Thyroid gland (tissue), 4 donors: ENCODE results near the gene NOS1AP. TPM values are rescaled to one million over a fixed set of nuclear protein-coding genes. Genes with fewer than 3 reads are reported as not detected.

Source experiments
- DNase-seq, 2 donors: peaks; one replicate each; pipeline ENCODE4 v3.0.0-alpha.2; 2019
- H3K27ac ChIP-seq, 3 donors: fragments of 200-600 bp; sonication (generic); 1 replicate in 2 of 3; 2 replicates in 1 of 3; pipeline ENCODE4 v1.5.1; 2016 to 2019; ENCODE audit warnings: mild to moderate bottlenecking in 1 of 3, moderate library complexity in 1 of 3
- H3K27me3 ChIP-seq: fragments of 200-600 bp; sonication (generic); one replicate; pipeline ENCODE4 v1.5.1; 2019
- H3K36me3 ChIP-seq, 2 donors: fragments of 200-600 bp; sonication (generic); one replicate each; pipeline ENCODE4 v1.5.1; 2016 to 2019
- H3K4me1 ChIP-seq, 2 donors: fragments of 200-600 bp; sonication (generic); one replicate each; pipeline ENCODE4 v1.5.1; 2017 to 2019
- H3K4me3 ChIP-seq, 3 donors: fragments of 200-600 bp; sonication (generic); replicated peaks in 1 of 3; 1 replicate in 2 of 3; 2 replicates in 1 of 3; pipeline ENCODE4 v1.5.1; 2016; ENCODE audit warnings: mild to moderate bottlenecking in 1 of 3
- H3K9me3 ChIP-seq: fragments of 200-600 bp; sonication (generic); one replicate; pipeline ENCODE4 v1.5.1; 2017
- POLR2A ChIP-seq, 2 donors: fragments of 450-650 bp; IDR thresholded peaks; one replicate each; pipeline ENCODE4 v1.6.1; 2017; ENCODE audit warnings: antibody characterized with exemption in 2 of 2, mild to moderate bottlenecking in 2 of 2, moderate library complexity in 1 of 2
- WGBS, 2 donors: methylation state at CpG; one replicate each; pipeline ENCODE4 v1.1.5; 2017; 5-methylcytosine and 5-hydroxymethylcytosine counted together
- intact Hi-C: fragments of 100-400 bp; cut with DNase I; formaldehyde crosslinking; loops from one replicate; pipeline ENCODE4 v1.15.1; 2023
- total RNA-seq, 4 donors: library from RNA; depleted of rRNA; stranded (reverse); fragments of >200 nt; gene quantifications; one replicate each; pipeline ENCODE4 v1.2.3, GENCODE V29; 2016
- TF ChIP-seq, protein P1 (sequence below), 6 experiments: fragments of 200-600 bp in 3 of 6; fragments of 450-650 bp in 3 of 6; sonication (generic) in 3 of 6; IDR thresholded peaks; one replicate each; pipeline ENCODE4 v1.5.1; 2016 to 2019; ENCODE audit warnings: antibody characterized with exemption in 6 of 6, mild to moderate bottlenecking in 2 of 6, inconsistent platforms in 1 of 6, moderate library complexity in 1 of 6

NOS1AP gene
- total RNA-seq, 4 donors from 2014 or later: 0.40 to 2.2 (median 0.54) TPM

DNA sequence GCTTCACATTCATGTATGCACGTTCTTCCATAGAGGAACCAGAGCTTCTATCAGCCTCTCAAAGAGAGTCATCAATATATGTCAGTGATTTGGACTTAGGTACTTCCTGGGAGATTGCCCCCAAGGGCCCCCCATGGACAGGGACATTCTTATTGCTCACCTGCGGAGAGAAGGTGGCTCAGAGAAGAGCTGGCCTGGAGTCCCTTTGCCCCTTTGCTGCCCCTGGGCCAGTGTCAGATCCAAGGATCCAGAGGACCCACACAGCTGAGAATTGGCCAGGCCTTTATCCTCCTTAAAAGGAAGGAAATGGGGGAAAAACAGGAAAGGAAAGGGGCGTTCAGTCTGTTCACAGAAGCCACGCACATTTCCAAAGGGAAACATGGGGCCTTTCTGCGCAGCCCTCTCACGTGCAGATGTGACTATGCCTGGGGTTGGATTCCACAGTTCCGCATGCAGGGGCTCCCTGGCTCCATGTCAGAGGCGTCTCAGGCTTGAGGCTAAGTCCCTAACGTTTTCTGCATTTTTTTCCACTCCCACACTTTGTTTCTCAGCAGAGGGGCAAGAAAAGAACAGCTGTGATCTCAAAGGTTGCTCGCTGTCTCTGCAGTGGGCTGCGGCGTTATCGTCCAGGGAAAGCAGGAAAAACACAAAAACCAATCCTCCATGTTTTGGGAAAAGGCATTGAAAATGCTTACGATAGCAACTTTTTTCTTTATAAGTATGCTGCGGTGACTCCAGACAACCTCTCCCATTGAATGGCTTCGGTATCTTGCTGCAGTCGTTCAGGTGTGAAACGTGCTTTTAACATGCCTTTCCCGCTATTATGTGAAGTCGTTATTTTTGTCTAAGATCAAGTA, 318.0 kb downstream of the NOS1AP start:
- intact Hi-C loops: no loop called here
- Histone ChIP-seq H3K4me3 (no peak overlapping the region), H3K27ac (no peak overlapping the region), H3K9me3 (no peaks in the 10 kb centered on the region), H3K27me3 (no peaks in the 10 kb centered on the region), H3K4me1 (no peaks in the 10 kb centered on the region), H3K36me3 (no peaks in the 10 kb centered on the region)
- WGBS, 2 donors: 58 to 62% methylated on average over 20 of the region's 20 CpGs
- TF ChIP-seq POLR2A (IDR thresholded peaks at IDR 0.05): no peak
- TF ChIP-seq, protein P1, sequence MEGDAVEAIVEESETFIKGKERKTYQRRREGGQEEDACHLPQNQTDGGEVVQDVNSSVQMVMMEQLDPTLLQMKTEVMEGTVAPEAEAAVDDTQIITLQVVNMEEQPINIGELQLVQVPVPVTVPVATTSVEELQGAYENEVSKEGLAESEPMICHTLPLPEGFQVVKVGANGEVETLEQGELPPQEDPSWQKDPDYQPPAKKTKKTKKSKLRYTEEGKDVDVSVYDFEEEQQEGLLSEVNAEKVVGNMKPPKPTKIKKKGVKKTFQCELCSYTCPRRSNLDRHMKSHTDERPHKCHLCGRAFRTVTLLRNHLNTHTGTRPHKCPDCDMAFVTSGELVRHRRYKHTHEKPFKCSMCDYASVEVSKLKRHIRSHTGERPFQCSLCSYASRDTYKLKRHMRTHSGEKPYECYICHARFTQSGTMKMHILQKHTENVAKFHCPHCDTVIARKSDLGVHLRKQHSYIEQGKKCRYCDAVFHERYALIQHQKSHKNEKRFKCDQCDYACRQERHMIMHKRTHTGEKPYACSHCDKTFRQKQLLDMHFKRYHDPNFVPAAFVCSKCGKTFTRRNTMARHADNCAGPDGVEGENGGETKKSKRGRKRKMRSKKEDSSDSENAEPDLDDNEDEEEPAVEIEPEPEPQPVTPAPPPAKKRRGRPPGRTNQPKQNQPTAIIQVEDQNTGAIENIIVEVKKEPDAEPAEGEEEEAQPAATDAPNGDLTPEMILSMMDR (IDR thresholded peaks at IDR 0.05): no peak
- no peak for DNase-seq

DNA sequence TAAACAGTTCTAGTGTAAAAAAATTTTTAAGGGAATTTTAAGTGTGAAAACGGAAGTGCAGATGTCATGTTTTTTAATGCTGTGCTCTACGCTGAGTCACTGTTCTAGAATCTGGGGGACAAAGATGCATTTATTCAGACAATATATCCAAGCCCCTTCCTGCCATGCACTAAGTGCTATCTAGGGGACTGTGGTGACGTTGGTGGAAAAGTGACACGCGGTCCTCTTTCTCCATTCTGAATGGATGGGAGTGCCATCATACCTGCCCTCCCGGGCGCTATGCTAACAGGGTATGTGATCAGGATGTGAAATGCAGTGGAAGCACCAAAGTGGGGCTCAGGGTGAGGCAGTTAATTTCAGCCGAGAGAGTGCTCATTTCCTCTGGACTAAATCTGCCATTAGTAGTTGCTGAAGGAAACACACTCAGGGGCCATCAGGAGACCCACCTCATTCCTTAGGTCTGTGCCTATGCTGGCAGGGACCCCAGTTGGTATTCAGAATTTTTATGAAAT, 318.6 kb downstream of the NOS1AP start:
- no peaks in the 10 kb centered on the region for H3K36me3 ChIP-seq
- H3K4me1 ChIP-seq: no peaks in the 10 kb centered on the region
- intact Hi-C loops: no loop called here
- 82 to 86% methylated on average over 8 of the region's 8 CpGs for WGBS, 2 donors
- TF ChIP-seq, protein P1 (IDR thresholded peaks at IDR 0.05): no peak
- no peak for TF ChIP-seq POLR2A (IDR thresholded peaks at IDR 0.05)
- no peak overlapping the region for H3K4me3 ChIP-seq
- H3K9me3 ChIP-seq: no peaks in the 10 kb centered on the region
- H3K27ac ChIP-seq: no peak overlapping the region
- no peak for DNase-seq
- no peaks in the 10 kb centered on the region for H3K27me3 ChIP-seq

DNA sequence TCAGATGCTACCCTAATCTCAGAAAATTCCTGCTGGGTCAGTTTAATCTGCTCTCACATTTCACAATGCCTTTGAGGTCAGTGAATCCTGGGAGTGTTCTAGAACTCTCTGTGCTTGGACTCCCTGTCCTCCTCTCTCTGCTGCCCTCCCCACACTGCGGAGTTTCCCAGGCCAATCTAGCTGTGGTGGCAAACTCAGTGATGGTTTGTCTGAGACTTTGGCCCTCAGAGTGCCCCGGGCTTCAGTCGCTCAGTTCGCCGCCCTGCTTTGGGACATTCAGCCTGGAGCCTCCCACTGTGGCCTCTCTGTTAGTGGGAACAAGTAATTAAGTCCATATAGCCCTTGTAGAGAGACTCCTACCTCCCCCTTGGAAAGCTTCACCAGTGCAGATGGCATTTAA, 319.1 kb downstream of the NOS1AP start:
- Histone ChIP-seq H3K4me3 (no peak overlapping the region), H3K27ac (no peak overlapping the region), H3K27me3 (no peaks in the 10 kb centered on the region), H3K4me1 (no peaks in the 10 kb centered on the region), H3K36me3 (no peaks in the 10 kb centered on the region), H3K9me3 (no peaks in the 10 kb centered on the region)
- no peak for DNase-seq
- WGBS, 2 donors: 85 to 91% methylated on average over 5 of the region's 5 CpGs
- TF ChIP-seq, protein P1 (IDR thresholded peaks at IDR 0.05): no peak
- no peak for TF ChIP-seq POLR2A (IDR thresholded peaks at IDR 0.05)
- intact Hi-C loops: no loop called here

DNA sequence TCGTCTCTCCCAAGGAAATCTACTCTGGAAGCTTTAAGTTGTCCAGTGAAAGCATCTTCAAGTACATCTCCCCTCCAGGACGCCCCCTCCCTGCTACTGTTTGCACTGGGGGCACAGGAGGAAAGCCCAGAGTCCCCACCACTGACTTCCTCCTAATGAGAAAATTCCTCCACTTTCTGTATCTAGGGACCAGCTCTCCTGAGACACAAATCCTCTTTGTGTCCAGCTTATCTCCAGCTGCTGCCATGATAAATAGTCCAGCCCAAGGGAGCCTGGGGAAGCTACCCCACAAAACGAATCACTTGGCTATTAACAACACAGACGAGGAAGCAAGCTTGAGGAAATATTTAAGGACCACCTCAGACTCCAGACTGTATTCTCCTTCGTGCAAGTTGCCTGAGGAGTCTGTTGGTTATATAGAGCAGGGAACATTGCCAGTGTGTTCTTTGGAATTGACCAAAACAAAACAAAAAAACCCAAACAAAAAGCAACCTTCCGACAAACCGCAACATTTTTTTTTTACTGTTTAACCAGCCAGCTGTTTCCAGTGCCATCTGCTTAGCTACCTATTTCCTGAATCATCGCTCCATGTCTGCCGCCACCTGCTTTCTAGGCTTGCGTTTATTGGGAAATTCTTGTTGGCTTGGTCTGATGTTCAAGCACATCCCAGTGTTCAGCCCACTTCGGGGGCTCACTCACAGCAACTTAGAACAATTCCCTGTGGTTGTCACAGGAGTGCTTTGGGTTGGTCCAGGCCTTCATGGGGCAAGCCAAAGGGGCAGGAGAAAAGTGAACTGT, 319.7 kb downstream of the NOS1AP start:
- intact Hi-C loops: no loop called here

More for the DNA sequence above, 319.7 kb downstream of the NOS1AP start:
- H3K4me1 ChIP-seq: no peaks in the 10 kb centered on the region
- H3K36me3 ChIP-seq: no peaks in the 10 kb centered on the region
- no peak overlapping the region for H3K4me3 ChIP-seq
- TF ChIP-seq, protein P1 (IDR thresholded peaks at IDR 0.05): no peak
- no peak for TF ChIP-seq POLR2A (IDR thresholded peaks at IDR 0.05)
- H3K9me3 ChIP-seq: no peaks in the 10 kb centered on the region
- no peak overlapping the region for H3K27ac ChIP-seq
- WGBS, 2 donors: 40 to 46% methylated on average over 11 of the region's 11 CpGs
- no peaks in the 10 kb centered on the region for H3K27me3 ChIP-seq
- no peak for DNase-seq
